ENCODE data around the gene MMP28. TPM values are rescaled to one million over a fixed set of nuclear protein-coding genes. Genes with fewer than 3 reads are reported as not detected.

Gene MMP28
- total RNA-seq, 2 donors from 2014 or later: 62.5 to 66.7 TPM

DNA sequence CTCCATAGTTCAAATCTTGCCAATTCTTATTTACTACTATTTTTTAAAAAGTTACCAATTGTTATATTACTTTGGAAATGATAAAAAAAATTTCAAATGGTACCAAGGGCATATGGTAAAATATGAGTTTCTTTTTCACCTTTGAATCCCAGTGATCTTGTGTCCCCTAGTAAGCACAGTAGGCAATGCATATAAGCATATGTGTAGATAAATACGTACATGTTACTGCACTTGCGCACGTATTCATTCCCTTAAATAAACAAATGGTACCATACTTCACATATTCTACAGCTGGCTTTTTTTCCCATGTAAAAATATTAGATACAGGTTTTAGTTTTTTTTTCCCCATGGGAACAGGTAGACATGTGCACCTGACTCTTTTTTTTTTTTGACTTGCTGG, 45.7 kb upstream of the MMP28 start:
- Histone ChIP-seq H3K27ac (no peak overlapping the region), H3K4me3 (no peak overlapping the region), H3K36me3 (peaks cover 30% of the 10 kb centered on the region), H3K9ac (ENCODE audit: low read depth in 2 of 2, low read length in 2 of 2) (no peak overlapping the region), H3K9me3 (no peaks in the 10 kb centered on the region), H3K27me3 (no peaks in the 10 kb centered on the region), H3K4me1 (no peaks in the 10 kb centered on the region)
- TF ChIP-seq, protein P1, sequence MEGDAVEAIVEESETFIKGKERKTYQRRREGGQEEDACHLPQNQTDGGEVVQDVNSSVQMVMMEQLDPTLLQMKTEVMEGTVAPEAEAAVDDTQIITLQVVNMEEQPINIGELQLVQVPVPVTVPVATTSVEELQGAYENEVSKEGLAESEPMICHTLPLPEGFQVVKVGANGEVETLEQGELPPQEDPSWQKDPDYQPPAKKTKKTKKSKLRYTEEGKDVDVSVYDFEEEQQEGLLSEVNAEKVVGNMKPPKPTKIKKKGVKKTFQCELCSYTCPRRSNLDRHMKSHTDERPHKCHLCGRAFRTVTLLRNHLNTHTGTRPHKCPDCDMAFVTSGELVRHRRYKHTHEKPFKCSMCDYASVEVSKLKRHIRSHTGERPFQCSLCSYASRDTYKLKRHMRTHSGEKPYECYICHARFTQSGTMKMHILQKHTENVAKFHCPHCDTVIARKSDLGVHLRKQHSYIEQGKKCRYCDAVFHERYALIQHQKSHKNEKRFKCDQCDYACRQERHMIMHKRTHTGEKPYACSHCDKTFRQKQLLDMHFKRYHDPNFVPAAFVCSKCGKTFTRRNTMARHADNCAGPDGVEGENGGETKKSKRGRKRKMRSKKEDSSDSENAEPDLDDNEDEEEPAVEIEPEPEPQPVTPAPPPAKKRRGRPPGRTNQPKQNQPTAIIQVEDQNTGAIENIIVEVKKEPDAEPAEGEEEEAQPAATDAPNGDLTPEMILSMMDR (IDR thresholded peaks at IDR 0.05): no peak
- no peak for DNase-seq
- intact Hi-C loops (cut with DNase I): no loop called here

GRCh38 chr17:35825206-35825605, 29.8 kb upstream of the MMP28 start:
- Histone ChIP-seq H3K27ac (no peak overlapping the region), H3K4me3 (no peak overlapping the region), H3K36me3 (peaks cover 10% of the 10 kb centered on the region), H3K4me1 (no peaks in the 10 kb centered on the region), H3K9ac (ENCODE audit: low read depth in 2 of 2, low read length in 2 of 2) (no peak overlapping the region), H3K27me3 (no peaks in the 10 kb centered on the region), H3K9me3 (no peaks in the 10 kb centered on the region)
- TF ChIP-seq, protein P1 (IDR thresholded peaks at IDR 0.05): no peak
- intact Hi-C loops (cut with DNase I): no loop called here
- DNase-seq: no peak

DNA sequence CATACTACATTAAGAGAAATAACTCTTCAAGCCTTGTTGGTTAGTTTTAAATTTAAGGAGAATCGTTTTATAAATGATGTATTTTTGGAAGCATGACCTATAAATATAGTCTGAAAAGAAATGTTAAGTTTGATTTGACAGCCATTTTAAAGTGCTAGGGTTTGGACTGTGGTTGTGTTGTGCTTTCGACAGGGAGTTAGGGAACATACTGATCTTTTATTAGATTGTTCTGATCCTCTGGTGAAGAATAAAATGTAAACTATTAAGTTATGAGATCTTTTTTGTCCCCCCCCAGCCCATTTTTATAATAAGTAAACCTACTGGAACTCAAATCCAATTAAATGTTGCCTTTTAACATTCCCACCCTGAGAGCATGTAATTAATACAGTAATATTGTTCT, 25.9 kb upstream of the MMP28 start:
- intact Hi-C loops (cut with DNase I): no loop called here
- no peak for DNase-seq
- TF ChIP-seq, protein P1 (IDR thresholded peaks at IDR 0.05): no peak
- Histone ChIP-seq H3K27ac (no peak overlapping the region), H3K4me3 (no peak overlapping the region), H3K4me1 (no peaks in the 10 kb centered on the region), H3K9me3 (no peaks in the 10 kb centered on the region), H3K9ac (ENCODE audit: low read depth in 2 of 2, low read length in 2 of 2) (no peak overlapping the region), H3K36me3 (peaks cover 17% of the 10 kb centered on the region), H3K27me3 (no peaks in the 10 kb centered on the region)

GRCh38 chr17:35819455-35819854, 24.0 kb upstream of the MMP28 start:
- Histone ChIP-seq H3K27me3 (no peaks in the 10 kb centered on the region), H3K9me3 (no peaks in the 10 kb centered on the region), H3K9ac (ENCODE audit: low read depth in 2 of 2, low read length in 2 of 2) (no peak overlapping the region), H3K4me3 (no peak overlapping the region), H3K27ac (no peak overlapping the region), H3K4me1 (no peaks in the 10 kb centered on the region), H3K36me3 (peaks cover 22% of the 10 kb centered on the region)
- DNase-seq: no peak
- intact Hi-C loops (cut with DNase I): no loop called here
- TF ChIP-seq, protein P1 (IDR thresholded peaks at IDR 0.05): no peak

DNA sequence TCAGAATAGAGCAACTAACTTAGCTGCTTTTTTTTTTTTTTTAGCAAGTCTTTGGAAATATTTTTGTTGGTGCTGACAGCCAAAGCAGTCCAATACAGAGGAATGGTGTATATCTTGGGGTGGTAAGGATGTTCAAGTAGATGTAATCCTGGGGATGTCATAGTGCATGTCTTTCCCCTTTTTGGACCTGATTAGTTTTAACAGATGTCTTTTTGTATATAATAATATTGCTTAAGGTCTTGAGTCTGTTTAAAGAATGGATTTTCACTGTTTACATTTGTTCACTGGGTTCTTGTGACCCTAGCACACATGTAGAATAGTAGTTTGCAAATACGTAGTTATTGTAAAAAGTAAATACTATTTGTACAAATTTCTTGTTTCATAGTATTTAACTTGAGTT, 21.8 kb upstream of the MMP28 start:
- peaks cover 13% of the 10 kb centered on the region for H3K36me3 ChIP-seq
- TF ChIP-seq, protein P1 (IDR thresholded peaks at IDR 0.05): no peak
- H3K9ac ChIP-seq (ENCODE audit: low read depth in 2 of 2, low read length in 2 of 2): no peak overlapping the region
- intact Hi-C loops (cut with DNase I): no loop called here
- no peak for DNase-seq
- no peak overlapping the region for H3K4me3 ChIP-seq
- H3K9me3 ChIP-seq: no peaks in the 10 kb centered on the region
- H3K27me3 ChIP-seq: no peaks in the 10 kb centered on the region
- no peak overlapping the region for H3K27ac ChIP-seq
- no peaks in the 10 kb centered on the region for H3K4me1 ChIP-seq

DNA sequence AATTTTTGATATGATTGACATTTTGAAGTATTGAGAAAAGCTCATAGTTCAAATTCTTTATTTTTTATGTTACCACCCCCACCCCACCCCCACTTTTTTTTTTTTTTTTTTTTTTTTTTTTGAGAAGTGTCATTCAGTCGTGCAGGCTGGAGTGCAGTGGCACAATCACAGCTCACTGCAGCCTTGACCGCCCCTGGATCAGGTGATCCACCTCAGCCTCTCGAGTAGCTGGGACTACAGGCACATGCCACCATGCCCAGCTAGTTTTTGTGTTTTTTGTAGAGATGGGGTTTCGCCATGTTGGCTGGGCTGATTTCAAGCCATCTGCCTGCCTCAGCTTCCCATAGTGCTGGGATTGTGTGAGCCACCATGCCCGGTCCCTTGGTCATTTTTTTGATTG, 21.3 kb upstream of the MMP28 start:
- H3K27ac ChIP-seq: no peak overlapping the region
- peaks cover 13% of the 10 kb centered on the region for H3K36me3 ChIP-seq

More for the DNA sequence above, 21.3 kb upstream of the MMP28 start:
- H3K9ac ChIP-seq (ENCODE audit: low read depth in 2 of 2, low read length in 2 of 2): no peak overlapping the region
- intact Hi-C loops (cut with DNase I): no loop called here
- H3K27me3 ChIP-seq: no peaks in the 10 kb centered on the region
- TF ChIP-seq, protein P1 (IDR thresholded peaks at IDR 0.05): no peak
- no peaks in the 10 kb centered on the region for H3K9me3 ChIP-seq
- no peak for DNase-seq
- H3K4me1 ChIP-seq: no peaks in the 10 kb centered on the region
- no peak overlapping the region for H3K4me3 ChIP-seq
